WERI-Rb-1 (cell line): Measurements from ENCODE around the gene POR.

Source experiments
- DNase-seq: peaks from one replicate; pipeline ENCODE4 v3.0.0-alpha.2; 2020
- H3K27ac ChIP-seq: fragments of 250-450 bp; sonication (Bioruptor Pico); 2 replicates; pipeline ENCODE4 v1.5.1; 2020; ENCODE audit warnings: mild to moderate bottlenecking, moderate library complexity
- H3K27me3 ChIP-seq: fragments of 250-450 bp; sonication (Bioruptor Pico); 2 replicates; pipeline ENCODE4 v1.5.1; 2021; ENCODE audit warnings: mild to moderate bottlenecking, low read depth, moderate library complexity; ENCODE audit not compliant: insufficient read depth, severe bottlenecking
- H3K36me3 ChIP-seq: fragments of 250-450 bp; sonication (Bioruptor Pico); 2 replicates; pipeline ENCODE4 v1.5.1; 2020; ENCODE audit warnings: mild to moderate bottlenecking, moderate library complexity
- H3K4me3 ChIP-seq: 2 replicates; pipeline ENCODE4 v1.5.1; 2011; ENCODE audit warnings: low read depth, mild to moderate bottlenecking, control low read depth, low read length
- H3K9me3 ChIP-seq: fragments of 250-450 bp; sonication (Bioruptor Pico); 2 replicates; pipeline ENCODE4 v1.5.1; 2021; ENCODE audit warnings: mild to moderate bottlenecking, moderate library complexity; ENCODE audit not compliant: severe bottlenecking
- TF ChIP-seq, protein P1 (sequence below): IDR thresholded peaks from 2 replicates; pipeline ENCODE4 v1.5.1; 2011; ENCODE audit warnings: low read depth, mild to moderate bottlenecking, control low read depth, inconsistent platforms, low read length

Gene POR

DNA sequence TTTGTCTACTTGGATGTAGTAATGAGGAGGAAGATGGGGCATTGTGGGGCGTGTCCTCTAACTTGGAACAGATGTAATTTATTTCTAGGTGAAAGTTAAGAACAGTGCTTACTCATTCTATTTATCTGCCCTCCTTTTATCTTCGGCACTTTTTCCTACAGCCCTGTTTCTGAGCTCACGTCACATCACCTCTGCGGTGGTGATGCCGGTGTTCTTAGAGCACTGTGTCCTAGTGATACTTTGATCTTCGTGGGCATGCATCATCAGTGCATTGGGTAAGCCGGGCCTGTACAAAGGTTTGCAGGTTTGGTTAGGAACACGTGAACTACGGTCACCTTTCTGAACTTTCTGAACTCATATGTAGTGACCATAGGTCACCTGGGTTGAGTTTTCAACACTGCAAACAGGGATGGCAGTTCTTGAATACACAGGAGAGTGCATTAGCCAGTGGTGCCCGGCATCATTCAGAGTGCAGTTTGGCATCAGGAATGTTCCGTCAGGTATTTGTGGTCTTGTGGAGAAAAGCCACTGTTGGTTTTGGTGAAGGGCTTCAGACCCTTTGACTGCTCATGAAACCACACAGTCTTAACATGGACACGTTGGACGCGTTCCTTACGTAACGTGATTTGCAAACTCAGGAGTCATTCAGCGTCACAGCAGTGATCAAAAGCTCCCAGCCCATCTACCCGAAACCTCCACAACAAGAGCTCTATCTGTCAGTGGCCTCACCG is 5.6 kb downstream of the POR start:
- H3K27me3 ChIP-seq, result no peaks in the 10 kb centered on the region
- no peak overlapping the region for H3K4me3 ChIP-seq
- no peak for DNase-seq
- H3K27ac ChIP-seq, result no peak overlapping the region
- no peaks in the 10 kb centered on the region for H3K9me3 ChIP-seq
- no peaks in the 10 kb centered on the region for H3K36me3 ChIP-seq
- TF ChIP-seq, protein P1, sequence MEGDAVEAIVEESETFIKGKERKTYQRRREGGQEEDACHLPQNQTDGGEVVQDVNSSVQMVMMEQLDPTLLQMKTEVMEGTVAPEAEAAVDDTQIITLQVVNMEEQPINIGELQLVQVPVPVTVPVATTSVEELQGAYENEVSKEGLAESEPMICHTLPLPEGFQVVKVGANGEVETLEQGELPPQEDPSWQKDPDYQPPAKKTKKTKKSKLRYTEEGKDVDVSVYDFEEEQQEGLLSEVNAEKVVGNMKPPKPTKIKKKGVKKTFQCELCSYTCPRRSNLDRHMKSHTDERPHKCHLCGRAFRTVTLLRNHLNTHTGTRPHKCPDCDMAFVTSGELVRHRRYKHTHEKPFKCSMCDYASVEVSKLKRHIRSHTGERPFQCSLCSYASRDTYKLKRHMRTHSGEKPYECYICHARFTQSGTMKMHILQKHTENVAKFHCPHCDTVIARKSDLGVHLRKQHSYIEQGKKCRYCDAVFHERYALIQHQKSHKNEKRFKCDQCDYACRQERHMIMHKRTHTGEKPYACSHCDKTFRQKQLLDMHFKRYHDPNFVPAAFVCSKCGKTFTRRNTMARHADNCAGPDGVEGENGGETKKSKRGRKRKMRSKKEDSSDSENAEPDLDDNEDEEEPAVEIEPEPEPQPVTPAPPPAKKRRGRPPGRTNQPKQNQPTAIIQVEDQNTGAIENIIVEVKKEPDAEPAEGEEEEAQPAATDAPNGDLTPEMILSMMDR, result no peak

DNA sequence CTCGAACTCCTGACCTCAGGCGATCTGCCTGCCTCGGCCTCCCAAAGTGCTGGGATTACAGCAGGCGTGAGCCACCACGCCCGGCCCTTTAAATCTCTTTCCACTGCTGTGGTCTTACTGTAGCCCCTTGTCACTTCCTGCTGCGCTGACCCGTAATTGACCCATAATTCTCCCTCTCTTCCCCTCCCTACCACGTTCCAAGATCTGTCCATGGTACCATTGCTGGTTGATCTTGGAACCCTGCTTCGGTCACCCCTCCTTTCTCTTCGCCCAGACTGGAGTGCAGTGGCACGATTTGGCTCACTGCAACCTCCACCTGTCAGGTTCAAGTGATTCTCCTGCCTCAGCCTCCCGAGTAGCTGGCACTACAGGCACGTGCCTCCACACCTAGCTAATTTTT is 6.5 kb downstream of the POR start:
- Histone ChIP-seq H3K9me3 (no peaks in the 10 kb centered on the region), H3K4me3 (no peak overlapping the region), H3K27ac (no peak overlapping the region), H3K36me3 (no peaks in the 10 kb centered on the region), H3K27me3 (no peaks in the 10 kb centered on the region)
- TF ChIP-seq, protein P1, result no peak
- no peak for DNase-seq

DNA sequence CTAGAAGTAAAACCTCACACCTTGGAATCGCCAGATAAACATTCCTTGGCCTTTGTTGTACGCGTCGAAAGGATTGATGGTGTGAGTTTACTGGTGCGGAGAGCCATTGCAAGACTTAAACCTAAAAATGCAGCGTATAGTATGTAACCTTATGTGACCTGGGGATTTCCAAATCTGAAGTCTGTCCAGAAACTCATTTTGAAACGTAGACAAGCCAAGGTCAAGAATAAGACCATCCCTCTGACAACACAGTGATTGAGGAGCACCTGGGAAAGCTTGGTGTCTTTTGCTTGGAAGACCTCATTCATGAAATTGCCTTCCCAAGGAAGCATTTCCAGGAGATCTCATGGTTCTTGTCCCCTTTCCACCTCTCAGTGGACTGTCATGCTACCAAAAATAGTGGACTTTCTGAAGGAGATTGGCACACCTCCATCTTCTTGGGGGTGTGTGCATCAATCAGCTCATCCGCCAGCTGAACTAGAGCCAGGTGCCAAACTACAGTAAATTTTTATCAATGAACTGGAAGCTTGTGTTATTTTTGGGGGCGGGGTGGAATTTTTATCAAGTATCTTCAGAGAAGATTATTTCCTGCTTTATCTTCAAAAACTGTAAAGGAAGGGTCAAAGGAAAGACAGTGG is 8.1 kb downstream of the POR start:
- DNase-seq, result no peak
- Histone ChIP-seq H3K36me3 (no peaks in the 10 kb centered on the region), H3K4me3 (no peak overlapping the region), H3K9me3 (no peaks in the 10 kb centered on the region), H3K27me3 (no peaks in the 10 kb centered on the region), H3K27ac (no peak overlapping the region)
- TF ChIP-seq, protein P1, result no peak

DNA sequence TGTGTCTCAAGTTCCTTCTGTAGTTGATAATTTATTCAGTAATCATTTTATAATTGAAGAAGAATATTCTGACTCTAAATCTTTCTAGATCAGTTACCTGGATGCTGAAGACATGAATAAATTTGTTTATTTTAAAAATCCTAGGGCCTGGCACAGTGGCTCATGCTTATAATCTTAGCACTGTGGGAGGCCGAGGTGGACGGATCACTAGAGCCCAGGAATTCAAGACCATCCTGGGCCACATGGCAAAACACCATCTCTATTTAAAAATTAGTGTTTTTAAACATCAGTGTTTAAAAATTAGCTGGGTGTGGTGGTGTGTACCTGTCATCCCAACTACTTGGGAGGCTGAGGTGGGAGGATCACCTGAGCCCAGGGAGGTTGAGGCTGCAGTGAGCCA is 9.3 kb downstream of the POR start:
- Histone ChIP-seq H3K27me3 (no peaks in the 10 kb centered on the region), H3K4me3 (no peak overlapping the region), H3K9me3 (no peaks in the 10 kb centered on the region), H3K36me3 (no peaks in the 10 kb centered on the region), H3K27ac (no peak overlapping the region)
- no peak for DNase-seq
- TF ChIP-seq, protein P1, result no peak

DNA sequence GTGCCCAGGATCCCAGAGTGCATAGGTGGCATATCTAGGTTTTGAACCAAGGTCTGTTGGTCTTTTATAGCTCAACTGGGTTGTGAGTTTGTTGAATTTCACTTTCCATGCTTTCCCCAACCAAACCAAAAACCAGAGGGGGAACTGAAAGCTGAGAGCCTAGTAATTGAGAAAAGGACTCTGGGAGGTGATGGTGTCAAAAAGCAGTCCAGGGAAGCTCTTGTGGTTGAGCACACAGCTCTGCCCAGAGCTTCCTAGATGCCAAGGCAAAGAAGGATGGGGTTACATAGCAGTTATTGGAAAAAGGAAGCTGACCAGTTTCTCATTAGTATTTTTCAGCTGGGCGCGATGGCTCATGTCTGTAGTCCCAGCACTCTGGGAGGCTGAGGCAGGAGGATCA is 9.9 kb downstream of the POR start:
- Histone ChIP-seq H3K36me3 (no peaks in the 10 kb centered on the region), H3K4me3 (no peak overlapping the region), H3K9me3 (no peaks in the 10 kb centered on the region), H3K27me3 (no peaks in the 10 kb centered on the region), H3K27ac (no peak overlapping the region)
- TF ChIP-seq, protein P1, result no peak
- no peak for DNase-seq
